Mucosa of stomach (tissue), 1 donor: ENCODE measurements around the gene RAB23.

Experiments used
- H3K27me3 ChIP-seq: one replicate; pipeline ENCODE4 v1.7.0; 2013; ENCODE audit warnings: mild to moderate bottlenecking, low read length; ENCODE audit not compliant: control insufficient read depth, insufficient read depth
- H3K36me3 ChIP-seq: one replicate; pipeline ENCODE4 v1.7.0; 2013; ENCODE audit warnings: low read length; ENCODE audit not compliant: control insufficient read depth, insufficient read depth
- H3K4me1 ChIP-seq: one replicate; pipeline ENCODE4 v1.7.0; 2013; ENCODE audit warnings: mild to moderate bottlenecking, low read length; ENCODE audit not compliant: control insufficient read depth, insufficient read depth
- H3K4me3 ChIP-seq: one replicate; pipeline ENCODE4 v1.7.0; 2013; ENCODE audit warnings: low read length
- H3K9ac ChIP-seq: one replicate; pipeline ENCODE4 v1.7.0; 2013; ENCODE audit warnings: mild to moderate bottlenecking, low read length, moderate library complexity
- H3K9me3 ChIP-seq: one replicate; pipeline ENCODE4 v1.7.0; 2013; ENCODE audit warnings: mild to moderate bottlenecking, low read length, moderate library complexity; ENCODE audit not compliant: control insufficient read depth
- donor health status: Pancreatic carcinoma.

Gene RAB23

GRCh38 chr6:57224769-57225515 is 2.8 kb upstream of the RAB23 start:
- H3K4me1 ChIP-seq: no peaks in the 10 kb centered on the region
- no peaks in the 10 kb centered on the region for H3K27me3 ChIP-seq
- no peaks in the 10 kb centered on the region for H3K36me3 ChIP-seq
- no peak overlapping the region for H3K4me3 ChIP-seq
- no peak overlapping the region for H3K9ac ChIP-seq
- no peaks in the 10 kb centered on the region for H3K9me3 ChIP-seq

GRCh38 chr6:57222743-57223077 is 603 bp upstream of the RAB23 start:
- peak overlapping the region; percentile 89 for H3K4me3 ChIP-seq
- H3K9ac ChIP-seq: peak overlapping the region; percentile 82
- no peaks in the 10 kb centered on the region for H3K4me1 ChIP-seq
- no peaks in the 10 kb centered on the region for H3K27me3 ChIP-seq
- H3K9me3 ChIP-seq: no peaks in the 10 kb centered on the region
- H3K36me3 ChIP-seq: no peaks in the 10 kb centered on the region

DNA sequence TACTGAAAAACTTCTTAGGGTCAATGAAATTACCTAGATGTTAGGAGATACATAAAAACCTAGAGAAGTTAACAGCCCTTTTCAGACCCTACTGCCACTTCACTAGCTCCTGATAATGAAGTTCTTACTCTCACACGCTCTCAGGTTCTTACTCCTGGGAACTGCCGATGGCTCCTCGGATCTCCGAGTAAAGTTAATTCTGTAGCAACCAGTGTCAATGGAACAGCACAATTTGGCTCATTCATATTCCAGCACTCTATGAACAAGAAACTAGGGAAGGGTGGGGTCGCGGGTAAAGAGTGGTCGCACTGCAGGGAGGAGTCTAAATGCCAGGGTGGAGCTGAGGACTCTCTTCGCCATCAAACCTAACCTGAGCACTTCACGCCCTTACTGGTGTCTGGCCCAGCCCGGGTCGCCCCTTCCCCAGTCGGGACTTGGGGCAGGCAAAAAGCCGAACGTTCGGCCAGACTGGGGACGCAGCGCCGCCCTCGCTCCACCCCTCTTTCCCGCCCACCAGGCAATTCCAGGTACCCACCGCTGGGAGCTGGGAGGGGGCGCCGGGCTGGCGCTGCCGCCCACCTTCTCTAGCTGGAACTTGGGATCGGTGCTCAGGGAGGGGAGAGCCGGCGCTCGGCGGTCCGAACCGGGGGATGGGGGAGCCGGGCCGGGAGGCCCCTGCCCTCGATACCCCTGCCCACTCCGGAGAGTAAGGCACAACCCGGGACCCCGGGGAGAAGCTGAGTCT is 744 bp downstream of the RAB23 start:
- H3K4me3 ChIP-seq: peak overlapping the region; percentile 89

GRCh38 chr6:57220083-57220703 is 1.9 kb downstream of the RAB23 start:
- Histone ChIP-seq H3K9me3 (no peaks in the 10 kb centered on the region), H3K4me3 (no peak overlapping the region)

More for the DNA sequence above, 744 bp downstream of the RAB23 start:
- H3K4me1 ChIP-seq: no peaks in the 10 kb centered on the region
- no peaks in the 10 kb centered on the region for H3K36me3 ChIP-seq
- H3K27me3 ChIP-seq: no peaks in the 10 kb centered on the region
- H3K9me3 ChIP-seq: no peaks in the 10 kb centered on the region
- H3K9ac ChIP-seq: peak overlapping the region; percentile 82

GRCh38 chr6:57217270-57217669 is 4.8 kb downstream of the RAB23 start:
- H3K9me3 ChIP-seq: no peaks in the 10 kb centered on the region
- H3K4me3 ChIP-seq: no peak overlapping the region
- no peaks in the 10 kb centered on the region for H3K4me1 ChIP-seq
- H3K36me3 ChIP-seq: no peaks in the 10 kb centered on the region
- H3K27me3 ChIP-seq: no peaks in the 10 kb centered on the region
- H3K9ac ChIP-seq: no peak overlapping the region

More at GRCh38 chr6:57220083-57220703, 1.9 kb downstream of the RAB23 start:
- no peak overlapping the region for H3K9ac ChIP-seq
- H3K4me1 ChIP-seq: no peaks in the 10 kb centered on the region
- H3K27me3 ChIP-seq: no peaks in the 10 kb centered on the region
- no peaks in the 10 kb centered on the region for H3K36me3 ChIP-seq

- no peaks in the 10 kb centered on the region for H3K27me3 ChIP-seq
- no peaks in the 10 kb centered on the region for H3K4me1 ChIP-seq
- H3K4me3 ChIP-seq: no peak overlapping the region
- H3K9ac ChIP-seq: no peak overlapping the region
- H3K36me3 ChIP-seq: no peaks in the 10 kb centered on the region
- H3K9me3 ChIP-seq: no peaks in the 10 kb centered on the region
Measured at GRCh38 chr6:57216235-57217101, 5.6 kb downstream of the RAB23 start.

- no peak overlapping the region for H3K4me3 ChIP-seq
- no peaks in the 10 kb centered on the region for H3K36me3 ChIP-seq
- no peak overlapping the region for H3K9ac ChIP-seq
- H3K4me1 ChIP-seq: no peaks in the 10 kb centered on the region
- no peaks in the 10 kb centered on the region for H3K9me3 ChIP-seq
- no peaks in the 10 kb centered on the region for H3K27me3 ChIP-seq
Measured at GRCh38 chr6:57215260-57215659, 6.8 kb downstream of the RAB23 start.

- Histone ChIP-seq H3K9me3 (no peaks in the 10 kb centered on the region), H3K4me3 (no peak overlapping the region), H3K9ac (no peak overlapping the region), H3K4me1 (no peaks in the 10 kb centered on the region), H3K36me3 (no peaks in the 10 kb centered on the region), H3K27me3 (no peaks in the 10 kb centered on the region)
Measured at GRCh38 chr6:57210060-57210459, 12.0 kb downstream of the RAB23 start.

GRCh38 chr6:57209030-57209429 is 13.1 kb downstream of the RAB23 start:
- Histone ChIP-seq H3K4me3 (no peak overlapping the region), H3K36me3 (no peaks in the 10 kb centered on the region), H3K4me1 (no peaks in the 10 kb centered on the region), H3K27me3 (no peaks in the 10 kb centered on the region), H3K9me3 (no peaks in the 10 kb centered on the region), H3K9ac (no peak overlapping the region)

GRCh38 chr6:57207872-57208271 is 14.2 kb downstream of the RAB23 start:
- Histone ChIP-seq H3K27me3 (no peaks in the 10 kb centered on the region), H3K4me1 (no peaks in the 10 kb centered on the region)

GRCh38 chr6:57207141-57207540 is 15.0 kb downstream of the RAB23 start:
- Histone ChIP-seq H3K36me3 (no peaks in the 10 kb centered on the region), H3K27me3 (no peaks in the 10 kb centered on the region), H3K4me1 (no peaks in the 10 kb centered on the region), H3K4me3 (no peak overlapping the region), H3K9me3 (no peaks in the 10 kb centered on the region), H3K9ac (no peak overlapping the region)

More at GRCh38 chr6:57207872-57208271, 14.2 kb downstream of the RAB23 start:
- no peak overlapping the region for H3K9ac ChIP-seq
- H3K36me3 ChIP-seq: no peaks in the 10 kb centered on the region
- H3K4me3 ChIP-seq: no peak overlapping the region
- H3K9me3 ChIP-seq: no peaks in the 10 kb centered on the region
